CD4-positive, alpha-beta T cell (primary cell): ENCODE results near the gene MED31. TPM values are rescaled to one million over a fixed set of nuclear protein-coding genes. Genes with fewer than 3 reads are reported as not detected.

Source experiments
- ATAC-seq: fragments of 200-7000 bp; cut with Tn5 transposase; one replicate; pipeline ENCODE4 v1.10.0; 2022; ENCODE audit warnings: mild to moderate bottlenecking; ENCODE audit not compliant: poor library complexity
- CTCF ChIA-PET: fragments of 350-600 bp; sonication (Branson Sonifier 250); formaldehyde crosslinking; loops from one replicate; lab custom pipeline; 2021; ENCODE audit warnings: antibody characterized with exemption, inconsistent platforms; lab: Charles Lee
- POLR2A ChIA-PET: fragments of 350-600 bp; sonication (Branson Sonifier 250); formaldehyde crosslinking; loops from one replicate; lab custom pipeline; 2021; ENCODE audit warnings: antibody characterized with exemption, inconsistent platforms; lab: Charles Lee
- DNase-seq, 14 experiments: peaks; one replicate each; pipeline ENCODE4 v3.0.0-alpha.2; 2013 to 2020; ENCODE audit warnings: mixed read lengths in 2 of 14
- H3K27ac ChIP-seq, 2 donors: one replicate each; pipeline versions ENCODE4 v1.5.1 to v1.7.0; 2013; ENCODE audit warnings: low read length in 2 of 2, low read depth in 1 of 2, mild to moderate bottlenecking in 1 of 2
- H3K27me3 ChIP-seq, 2 experiments: 1 replicate in 1 of 2; 2 replicates in 1 of 2; pipeline versions ENCODE4 v1.6.1 to v1.7.0; 2013; ENCODE audit warnings: low read length in 2 of 2, control low read depth in 1 of 2, mild to moderate bottlenecking in 1 of 2, moderate library complexity in 1 of 2; ENCODE audit not compliant: insufficient read depth in 2 of 2, control insufficient read depth in 1 of 2
- H3K36me3 ChIP-seq: one replicate; pipeline ENCODE4 v1.6.1; 2013; ENCODE audit warnings: low read length, control low read depth; ENCODE audit not compliant: insufficient read depth
- H3K4me1 ChIP-seq: one replicate; pipeline ENCODE4 v1.6.1; 2013; ENCODE audit warnings: low read length, control low read depth; ENCODE audit not compliant: insufficient read depth
- H3K4me3 ChIP-seq: one replicate; pipeline ENCODE4 v1.5.1; 2013; ENCODE audit warnings: mild to moderate bottlenecking, low read length, moderate library complexity
- H3K9me3 ChIP-seq, 2 experiments: 1 replicate in 1 of 2; 2 replicates in 1 of 2; pipeline versions ENCODE4 v1.6.1 to v1.7.0; 2013; ENCODE audit warnings: low read length in 2 of 2, mild to moderate bottlenecking in 2 of 2, control low read depth in 1 of 2, moderate library complexity in 1 of 2; ENCODE audit not compliant: control insufficient read depth in 1 of 2, insufficient read depth in 1 of 2
- H3K27ac Mint-ChIP-seq: one replicate; pipeline ENCODE4 v1.8.0; 2020; ENCODE audit warnings: mixed read lengths
- H3K27me3 Mint-ChIP-seq: one replicate; pipeline ENCODE4 v1.8.0; 2021; ENCODE audit warnings: mixed read lengths
- H3K36me3 Mint-ChIP-seq: one replicate; pipeline ENCODE4 v1.8.0; 2021; ENCODE audit warnings: low read depth, mixed read lengths
- H3K4me1 Mint-ChIP-seq: one replicate; pipeline ENCODE4 v1.8.0; 2021; ENCODE audit warnings: low read depth, mixed read lengths
- H3K4me3 Mint-ChIP-seq: one replicate; pipeline ENCODE4 v1.8.0; 2020; ENCODE audit warnings: mild to moderate bottlenecking, mixed read lengths
- H3K9me3 Mint-ChIP-seq: one replicate; pipeline ENCODE4 v1.8.0; 2020; ENCODE audit warnings: mixed read lengths
- CTCF ChIP-seq: fragments of 200-600 bp; IDR thresholded peaks from one replicate; pipeline ENCODE4 v1.8.0; 2022; ENCODE audit warnings: antibody characterized with exemption, mild to moderate bottlenecking
- intact Hi-C, 2 experiments: fragments of 100-400 bp; cut with DNase I in 1 of 2; cut with micrococcal nuclease in 1 of 2; formaldehyde crosslinking; loops; one replicate each; pipeline versions ENCODE4 v1.15.1 to v1.9.0; 2023 to 2025; cut with DNase I, micrococcal nuclease
- total RNA-seq, 174 experiments: library from RNA in 2 of 174; stranded (reverse) in 2 of 174; gene quantifications; one replicate each; pipeline ENCODE4 v1.2.3 and lab custom pipeline; 2021 to 2026

The MED31 gene
- total RNA-seq, 2 experiments from 2014 or later = 31.4 to 32.0 TPM

- H3K4me3 ChIP-seq = peak overlapping the region; percentile 66
- H3K36me3 ChIP-seq = peaks cover 2% of the 10 kb centered on the region
- peaks cover 0 to 6% of the 10 kb centered on the region in 2 experiments for H3K9me3 ChIP-seq
- H3K4me1 ChIP-seq = peaks cover 46% of the 10 kb centered on the region
- H3K27ac Mint-ChIP-seq = peak overlapping the region; percentile 66
- H3K27me3 Mint-ChIP-seq = no peaks in the 10 kb centered on the region
- ATAC-seq (no peak), DNase-seq (peak in 2 of 14 experiments; percentile 24 to 47)
- CTCF ChIA-PET = interaction anchor here (1.2 kb wide), 1 partner anchor 13 kb away, joined by 3 read pairs; no protein-coding TSS in a partner anchor
- intact Hi-C loops = loop anchor here (5.0 kb wide), 3 partner anchors 102 to 1073 kb away; partner anchors contain the start of genes NLRP1 (in 2 of the 2), RNASEK (in 2 of the 2) and XAF1 (in 2 of the 2)
- H3K9me3 Mint-ChIP-seq = no peaks in the 10 kb centered on the region
- POLR2A ChIA-PET = no interaction called here
- no peak overlapping the region for H3K27ac ChIP-seq
- TF ChIP-seq CTCF = no peak
- peak overlapping the region; percentile 77 for H3K4me3 Mint-ChIP-seq
- peaks cover 17% of the 10 kb centered on the region for H3K36me3 Mint-ChIP-seq
- peaks cover 0 to 4% of the 10 kb centered on the region in 2 experiments for H3K27me3 ChIP-seq
- peaks cover 57% of the 10 kb centered on the region for H3K4me1 Mint-ChIP-seq
Measured at GRCh38 chr17:6654841-6655731, 3.7 kb upstream of the MED31 start.

GRCh38 chr17:6651919-6652452 is 581 bp upstream of the MED31 start:
- H3K9me3 Mint-ChIP-seq = no peaks in the 10 kb centered on the region
- peak overlapping the region; percentile 64 for H3K4me3 ChIP-seq

More at GRCh38 chr17:6651919-6652452, 581 bp upstream of the MED31 start:
- peaks cover 18% of the 10 kb centered on the region for H3K36me3 ChIP-seq
- peak overlapping the region; percentile 44 for H3K4me3 Mint-ChIP-seq
- H3K36me3 Mint-ChIP-seq = peaks cover 44% of the 10 kb centered on the region
- DNase-seq = peak in 7 of 14 experiments; percentile 23 to 71 (median 46)
- TF ChIP-seq CTCF = no peak
- peak; percentile 7 for ATAC-seq
- peaks cover 0 to 4% of the 10 kb centered on the region in 2 experiments for H3K27me3 ChIP-seq
- H3K27ac ChIP-seq = peak overlapping the region; percentile 98
- no peaks in the 10 kb centered on the region for H3K27me3 Mint-ChIP-seq
- H3K4me1 Mint-ChIP-seq = peaks cover 67% of the 10 kb centered on the region
- peaks cover 0 to 6% of the 10 kb centered on the region in 2 experiments for H3K9me3 ChIP-seq
- H3K27ac Mint-ChIP-seq = peak overlapping the region; percentile 40
- H3K4me1 ChIP-seq = peaks cover 35% of the 10 kb centered on the region
- POLR2A ChIA-PET = interaction anchor here (0.9 to 1.4 kb wide), 4 partner anchors 8 to 370 kb away, joined by 3 to 30 read pairs (median 4); partner anchors contain the start of genes KIAA0753, TXNDC17 and XAF1
- intact Hi-C loops = loop anchor here (1.0 to 5.0 kb wide), 4 partner anchors 11 to 1070 kb away; partner anchors contain the start of genes NLRP1 (in 2 of the 2), RNASEK (in 2 of the 2), XAF1 (in 2 of the 2) and TXNDC17 (in 1 of the 2)
- CTCF ChIA-PET = no interaction called here
